ENCODE measurements around the gene CHRNB4. TPM values are rescaled to one million over a fixed set of nuclear protein-coding genes. Genes with fewer than 3 reads are reported as not detected.

Gene CHRNB4
- total and polyA plus RNA-seq, 2 donors (not counting 3 experiments of a cell fraction or from before 2014, with no cell fraction given): 0.08 TPM; not detected in 1

DNA sequence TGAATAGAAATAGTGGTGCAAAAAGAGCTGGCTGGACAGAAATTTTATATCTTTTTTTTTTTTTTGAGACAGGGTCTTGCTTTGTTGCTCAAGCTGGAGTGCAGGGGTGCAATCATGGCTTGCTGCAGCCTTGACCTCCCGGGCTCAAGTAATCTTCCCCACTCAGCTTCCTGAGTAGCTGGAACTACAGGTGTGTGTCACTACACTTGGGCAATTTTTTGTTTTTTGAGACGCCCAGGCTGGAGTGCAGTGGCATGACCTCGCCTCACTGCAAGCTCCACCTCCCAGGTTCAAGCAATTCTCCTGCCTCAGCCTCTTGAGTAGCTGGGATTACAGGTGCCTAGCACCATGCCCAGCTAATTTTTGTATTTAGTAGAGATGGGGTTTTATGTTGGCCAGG is 42.7 kb downstream of the CHRNB4 start:
- no peak for FAIRE-seq
- H3K27ac ChIP-seq (ENCODE audit: insufficient read depth, low read depth, low read length): no peak overlapping the region
- no peak overlapping the region for H3K4me3 ChIP-seq (replicated peaks in 1 of 3; ENCODE audit: insufficient read depth in 1 of 3, low read depth in 1 of 3, low read length in 3 of 3)
- ChIA-PET CTCF (no interaction called here), POLR2A (interaction anchor here (0.7 kb wide), 1 partner anchor 172 kb away, joined by 4 read pairs; no protein-coding TSS in a partner anchor)
- TF ChIP-seq JUN (IDR thresholded peaks at IDR 0.05; ENCODE audit: borderline replicate concordance, insufficient read depth, insufficient read length, low read depth) (no peak), EZH2 (IDR thresholded peaks at IDR 0.05; ENCODE audit: borderline replicate concordance, low read depth, low read length, severe bottlenecking) (no peak), CTCF (IDR thresholded peaks at IDR 0.05; ENCODE audit: extremely low read depth in 1 of 2, insufficient read depth in 1 of 2, low read depth in 1 of 2, low read length in 2 of 2) (no peak), POLR2A (IDR thresholded peaks at IDR 0.05; ENCODE audit: low read depth, low read length) (no peak), POLR2AphosphoS5 (IDR thresholded peaks at IDR 0.05; ENCODE audit: insufficient read depth, low read depth, low read length) (no peak), FOS (IDR thresholded peaks at IDR 0.05; ENCODE audit: borderline replicate concordance, insufficient read depth, low read length) (no peak), GATA2 (IDR thresholded peaks at IDR 0.05; ENCODE audit: insufficient read depth, insufficient read length, low read depth, low read length) (no peak), MYC (IDR thresholded peaks at IDR 0.05; ENCODE audit: low read depth, low read length) (no peak)
- TF ChIP-seq, protein P1, sequence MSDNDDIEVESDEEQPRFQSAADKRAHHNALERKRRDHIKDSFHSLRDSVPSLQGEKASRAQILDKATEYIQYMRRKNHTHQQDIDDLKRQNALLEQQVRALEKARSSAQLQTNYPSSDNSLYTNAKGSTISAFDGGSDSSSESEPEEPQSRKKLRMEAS (IDR thresholded peaks at IDR 0.05; ENCODE audit: insufficient read depth, insufficient read length): no peak
- no peaks in the 10 kb centered on the region for H3K4me1 ChIP-seq (ENCODE audit: control insufficient read depth, extremely low read depth, insufficient read depth, low read length)
- no peak for DNase-seq (ENCODE audit: low read depth, low spot score)
- no peaks in the 10 kb centered on the region for H3K27me3 ChIP-seq (ENCODE audit: control insufficient read depth in 2 of 2, insufficient read depth in 2 of 2, low read length in 2 of 2)
- H3K9me3 ChIP-seq (replicated peaks; ENCODE audit: control insufficient read depth, insufficient read depth, low read length): no peaks in the 10 kb centered on the region
- dilution Hi-C loops (cut with MboI; ENCODE audit: extremely low pct_ligation_motif_present, low sequenced_read_pairs) (no loop called here), intact Hi-C loops (cut with micrococcal nuclease) (no loop called here)
- H3K36me3 ChIP-seq (ENCODE audit: control insufficient read depth in 2 of 2, extremely low read depth in 1 of 2, insufficient read depth in 2 of 2, low read length in 2 of 2): no peaks in the 10 kb centered on the region
- BruUV-seq (replicated peaks): no TSS peak
- no peak overlapping the region for H3K9ac ChIP-seq (replicated peaks; ENCODE audit: extremely low read depth, insufficient read depth, low read length)
- H3K4me2 ChIP-seq (ENCODE audit: insufficient read depth, low read length): no peak overlapping the region
- H3K9me1 ChIP-seq (replicated peaks; ENCODE audit: control insufficient read depth, extremely low read depth, insufficient read depth, low read length): no peaks in the 10 kb centered on the region
- no peaks in the 10 kb centered on the region for H4K20me1 ChIP-seq (replicated peaks; ENCODE audit: control insufficient read depth, extremely low read depth, insufficient read depth, low read length)
- no peaks in the 10 kb centered on the region for H3K79me2 ChIP-seq (ENCODE audit: control insufficient read depth, insufficient read depth, low read length)
- H2AFZ ChIP-seq (ENCODE audit: low read depth, low read length): no peak overlapping the region

Data from endothelial cell of umbilical vein (primary cell).